Astrocyte of the spinal cord (primary cell): ENCODE measurements around the gene CPA3.
A peak's percentile ranks its signal among the peaks of the same experiment; 100 is the strongest.

Source experiments
- DNase-seq: peaks from one replicate; pipeline ENCODE4 v3.0.0; 2011; ENCODE audit warnings: low read depth, low spot score
- H3K4me3 ChIP-seq: 2 replicates; pipeline ENCODE4 v1.5.1; 2011; ENCODE audit warnings: low read depth, mild to moderate bottlenecking, low read length, moderate library complexity
- in situ Hi-C: cut with HindIII; loops from 2 replicates; pipeline ENCODE4 v1.10.0; 2017; ENCODE audit warnings: low sequenced_read_pairs
- TF ChIP-seq, protein P1 (sequence below): IDR thresholded peaks from 2 replicates; pipeline ENCODE4 v1.5.1; 2012; ENCODE audit warnings: low read depth, mild to moderate bottlenecking, low read length, inconsistent platforms

CPA3 gene

DNA sequence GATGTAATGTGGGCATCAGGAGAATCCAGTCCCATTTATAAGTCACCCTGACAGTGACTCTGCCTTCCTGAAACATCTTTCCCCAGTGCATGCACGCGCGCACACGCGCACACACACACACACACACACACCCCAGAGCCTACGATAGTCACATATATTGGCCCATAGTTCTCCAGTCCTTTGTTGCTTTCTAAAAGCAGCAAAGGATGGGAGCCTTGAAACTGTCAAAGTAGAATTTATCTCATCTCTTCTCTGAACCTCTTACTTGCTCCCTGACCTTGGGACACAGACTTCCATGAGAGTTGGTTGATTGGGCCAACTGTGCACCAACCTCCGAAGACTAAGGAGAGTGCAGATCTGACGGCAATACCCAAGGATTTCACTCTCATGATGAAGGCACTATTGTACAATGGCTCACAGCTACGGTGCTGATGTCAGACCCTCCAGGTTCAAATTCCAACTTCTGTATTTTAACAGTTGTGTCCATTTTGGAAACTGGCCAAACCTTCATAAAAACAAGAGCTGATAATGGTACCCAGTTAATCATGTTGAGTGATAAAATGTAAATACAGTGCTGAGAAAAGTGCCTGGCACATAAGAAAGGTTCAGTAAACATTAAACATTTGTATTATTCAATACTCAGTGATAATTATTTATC, 8.3 kb downstream of the CPA3 start:
- no peak for DNase-seq
- H3K4me3 ChIP-seq: no peak overlapping the region
- TF ChIP-seq, protein P1, sequence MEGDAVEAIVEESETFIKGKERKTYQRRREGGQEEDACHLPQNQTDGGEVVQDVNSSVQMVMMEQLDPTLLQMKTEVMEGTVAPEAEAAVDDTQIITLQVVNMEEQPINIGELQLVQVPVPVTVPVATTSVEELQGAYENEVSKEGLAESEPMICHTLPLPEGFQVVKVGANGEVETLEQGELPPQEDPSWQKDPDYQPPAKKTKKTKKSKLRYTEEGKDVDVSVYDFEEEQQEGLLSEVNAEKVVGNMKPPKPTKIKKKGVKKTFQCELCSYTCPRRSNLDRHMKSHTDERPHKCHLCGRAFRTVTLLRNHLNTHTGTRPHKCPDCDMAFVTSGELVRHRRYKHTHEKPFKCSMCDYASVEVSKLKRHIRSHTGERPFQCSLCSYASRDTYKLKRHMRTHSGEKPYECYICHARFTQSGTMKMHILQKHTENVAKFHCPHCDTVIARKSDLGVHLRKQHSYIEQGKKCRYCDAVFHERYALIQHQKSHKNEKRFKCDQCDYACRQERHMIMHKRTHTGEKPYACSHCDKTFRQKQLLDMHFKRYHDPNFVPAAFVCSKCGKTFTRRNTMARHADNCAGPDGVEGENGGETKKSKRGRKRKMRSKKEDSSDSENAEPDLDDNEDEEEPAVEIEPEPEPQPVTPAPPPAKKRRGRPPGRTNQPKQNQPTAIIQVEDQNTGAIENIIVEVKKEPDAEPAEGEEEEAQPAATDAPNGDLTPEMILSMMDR: no peak
- in situ Hi-C loops: no loop called here

DNA sequence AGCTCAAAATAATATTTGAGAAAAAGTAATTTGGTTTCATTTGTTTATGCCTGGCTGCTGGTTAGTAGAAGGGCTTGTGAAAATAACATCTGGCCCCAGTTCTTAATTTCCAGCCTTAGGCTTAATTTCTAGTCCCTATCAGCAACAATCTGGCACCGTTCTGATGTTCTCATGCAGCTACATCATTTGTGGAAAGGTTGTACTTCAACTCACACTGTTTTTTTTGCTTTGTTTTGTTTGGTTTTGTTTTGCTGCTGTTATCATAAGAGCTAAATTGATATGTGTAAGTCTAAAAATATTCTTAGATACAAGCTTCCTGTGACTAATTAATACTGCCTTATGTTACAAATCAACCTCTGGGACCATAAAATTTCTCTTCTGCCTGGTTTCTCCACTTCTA, 8.9 kb downstream of the CPA3 start:
- H3K4me3 ChIP-seq: no peak overlapping the region

DNA sequence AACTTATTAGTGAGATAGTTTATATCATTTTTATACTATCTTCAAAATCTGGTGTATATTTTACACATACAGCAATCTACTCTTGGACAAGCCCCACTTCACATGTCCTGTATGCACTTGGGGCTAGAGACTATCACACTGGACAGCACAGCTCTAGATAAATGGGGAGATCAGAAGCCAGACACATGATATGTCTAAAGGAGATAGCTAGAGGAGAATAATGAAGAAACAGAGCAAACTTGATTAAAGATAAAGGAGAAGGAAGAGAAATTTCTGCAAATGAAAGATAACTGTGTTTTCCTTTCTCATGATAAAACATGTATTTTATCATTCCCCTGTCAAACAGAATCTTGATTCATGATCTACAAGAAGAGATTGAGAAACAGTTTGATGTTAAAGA, 13.0 kb downstream of the CPA3 start:
- H3K4me3 ChIP-seq: no peak overlapping the region
- in situ Hi-C loops: no loop called here
- TF ChIP-seq, protein P1: no peak
- no peak for DNase-seq

More for the DNA sequence above, 8.9 kb downstream of the CPA3 start:
- TF ChIP-seq, protein P1: no peak
- no peak for DNase-seq
- in situ Hi-C loops: no loop called here

DNA sequence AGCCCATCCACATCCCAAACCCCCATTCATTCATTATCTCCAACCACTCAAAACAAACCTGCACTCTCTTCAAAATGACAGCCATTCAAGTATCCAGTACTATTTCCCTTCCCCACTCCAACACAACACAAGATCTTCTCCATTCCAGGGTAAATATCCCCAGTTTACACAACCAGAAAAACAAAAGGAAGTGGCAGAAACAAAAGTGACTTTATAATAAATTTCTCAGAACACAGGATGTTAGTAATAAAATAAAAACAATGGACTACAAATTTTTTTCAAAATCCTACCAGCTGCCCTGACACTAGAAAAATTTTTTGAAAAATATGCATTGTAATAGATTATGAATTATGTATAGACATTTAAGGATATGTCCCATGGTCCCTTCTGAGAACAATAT, 14.2 kb downstream of the CPA3 start:
- TF ChIP-seq, protein P1: no peak
- no peak overlapping the region for H3K4me3 ChIP-seq
- DNase-seq: no peak
- in situ Hi-C loops: no loop called here

DNA sequence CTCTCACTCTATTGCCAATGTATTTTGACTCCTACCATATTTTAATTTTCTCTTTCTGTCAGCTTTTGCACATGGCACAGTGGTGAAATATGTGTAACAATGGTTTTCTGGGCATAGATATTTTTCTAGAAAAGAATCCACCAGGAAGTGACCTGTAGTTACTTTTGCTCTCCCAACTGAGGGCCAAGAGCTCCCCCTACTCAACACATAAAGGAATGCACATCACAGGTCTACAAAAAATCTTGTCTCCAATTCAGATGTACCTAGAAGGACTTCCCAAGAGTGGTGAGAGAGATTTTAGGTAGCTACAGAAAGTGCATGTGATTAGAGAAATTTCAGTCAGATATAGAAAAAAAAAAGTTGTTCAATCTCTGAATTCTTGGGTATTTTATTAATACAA, 15.6 kb downstream of the CPA3 start:
- DNase-seq: no peak
- in situ Hi-C loops: no loop called here

DNA sequence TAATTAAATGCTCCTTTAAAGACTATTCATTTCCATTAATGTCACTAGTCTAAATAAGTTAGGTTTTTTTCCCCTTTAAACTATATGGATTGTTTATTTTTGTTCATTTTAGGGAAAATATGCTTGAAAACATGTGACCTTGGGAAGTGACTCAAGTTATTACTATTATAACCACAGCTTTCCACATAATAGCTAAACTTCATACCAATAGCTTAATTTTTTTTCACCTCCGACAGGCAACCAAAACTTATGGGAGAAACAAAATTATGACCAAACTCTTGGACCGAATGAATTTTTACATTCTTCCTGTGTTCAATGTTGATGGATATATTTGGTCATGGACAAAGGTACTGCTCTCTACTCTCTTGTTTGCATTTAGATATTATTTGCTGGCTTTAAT, 16.2 kb downstream of the CPA3 start:
- in situ Hi-C loops: no loop called here
- peak; percentile 34 for DNase-seq
- TF ChIP-seq, protein P1: no peak
- no peak overlapping the region for H3K4me3 ChIP-seq

More for the DNA sequence above, 15.6 kb downstream of the CPA3 start:
- H3K4me3 ChIP-seq: no peak overlapping the region
- TF ChIP-seq, protein P1: peak; percentile 12
